Ovary (tissue), 3 donors: ENCODE measurements around the gene ST7L.

Experiments used
- CTCF ChIP-seq, 3 donors: fragments of 450-650 bp in 2 of 3; fragments of 200-600 bp in 1 of 3; IDR thresholded peaks; one replicate each; pipeline versions ENCODE4 v1.5.1 to v1.8.0; 2016 to 2022; ENCODE audit warnings: antibody characterized with exemption in 3 of 3, mild to moderate bottlenecking in 1 of 3
- POLR2A ChIP-seq: fragments of 450-650 bp; IDR thresholded peaks from one replicate; pipeline ENCODE4 v1.6.1; 2017; ENCODE audit warnings: antibody characterized with exemption, mild to moderate bottlenecking, moderate library complexity
- donor health status: DM: no; HTN: no; CAD: no.

- TF ChIP-seq CTCF (IDR thresholded peaks at IDR 0.05) (no peak), POLR2A (no peak)
Observed at GRCh38 chr1:112579801-112580510, 39.0 kb downstream of the ST7L start.
